Sigmoid colon (tissue), 3 donors: Measurements from ENCODE around the gene GPR42.

Experiments
- CTCF ChIP-seq, 4 experiments: fragments of 450-650 bp in 3 of 4; fragments of 200-600 bp in 1 of 4; IDR thresholded peaks; one replicate each; pipeline ENCODE4 v1.5.1; 2016 to 2019; ENCODE audit warnings: antibody characterized with exemption in 4 of 4, mild to moderate bottlenecking in 3 of 4, moderate library complexity in 2 of 4
- POLR2A ChIP-seq, 2 donors: fragments of 450-650 bp; IDR thresholded peaks; one replicate each; pipeline ENCODE4 v1.6.1; 2016; ENCODE audit warnings: antibody characterized with exemption in 2 of 2, mild to moderate bottlenecking in 2 of 2, moderate library complexity in 2 of 2

GRCh38 chr19:35334144-35334753 is 36.6 kb upstream of the GPR42 start:
- TF ChIP-seq CTCF (IDR thresholded peaks at IDR 0.05): no peak
- TF ChIP-seq POLR2A (IDR thresholded peaks at IDR 0.05): no peak
